Thyroid gland (tissue), 4 donors: Measurements from ENCODE around the gene INPP1.

Source experiments
- POLR2A ChIP-seq, 2 donors: fragments of 450-650 bp; IDR thresholded peaks; one replicate each; pipeline ENCODE4 v1.6.1; 2017; ENCODE audit warnings: antibody characterized with exemption in 2 of 2, mild to moderate bottlenecking in 2 of 2, moderate library complexity in 1 of 2
- TF ChIP-seq, protein P1 (sequence below), 6 experiments: fragments of 200-600 bp in 3 of 6; fragments of 450-650 bp in 3 of 6; sonication (generic) in 3 of 6; IDR thresholded peaks; one replicate each; pipeline ENCODE4 v1.5.1; 2016 to 2019; ENCODE audit warnings: antibody characterized with exemption in 6 of 6, mild to moderate bottlenecking in 2 of 6, inconsistent platforms in 1 of 6, moderate library complexity in 1 of 6

DNA sequence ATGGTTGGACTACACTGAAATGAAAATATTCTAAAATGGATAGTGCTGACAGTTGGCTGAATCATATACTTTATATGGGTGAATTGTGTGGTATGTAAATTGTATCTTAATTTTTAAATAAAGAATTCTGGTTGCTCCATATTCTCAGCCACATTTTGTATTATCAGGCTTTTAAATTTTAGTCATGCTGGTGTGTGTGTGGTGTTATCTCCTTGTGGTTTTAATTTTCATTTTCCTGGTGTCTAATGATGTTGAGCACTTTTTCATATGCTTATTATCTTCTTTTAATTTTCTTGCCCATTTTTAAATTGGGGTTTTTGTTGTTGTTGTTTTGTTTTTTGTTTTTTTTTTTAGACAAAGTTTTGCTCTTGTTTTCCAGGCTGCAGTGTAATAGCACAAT is 20.0 kb upstream of the INPP1 start:
- TF ChIP-seq, protein P1, sequence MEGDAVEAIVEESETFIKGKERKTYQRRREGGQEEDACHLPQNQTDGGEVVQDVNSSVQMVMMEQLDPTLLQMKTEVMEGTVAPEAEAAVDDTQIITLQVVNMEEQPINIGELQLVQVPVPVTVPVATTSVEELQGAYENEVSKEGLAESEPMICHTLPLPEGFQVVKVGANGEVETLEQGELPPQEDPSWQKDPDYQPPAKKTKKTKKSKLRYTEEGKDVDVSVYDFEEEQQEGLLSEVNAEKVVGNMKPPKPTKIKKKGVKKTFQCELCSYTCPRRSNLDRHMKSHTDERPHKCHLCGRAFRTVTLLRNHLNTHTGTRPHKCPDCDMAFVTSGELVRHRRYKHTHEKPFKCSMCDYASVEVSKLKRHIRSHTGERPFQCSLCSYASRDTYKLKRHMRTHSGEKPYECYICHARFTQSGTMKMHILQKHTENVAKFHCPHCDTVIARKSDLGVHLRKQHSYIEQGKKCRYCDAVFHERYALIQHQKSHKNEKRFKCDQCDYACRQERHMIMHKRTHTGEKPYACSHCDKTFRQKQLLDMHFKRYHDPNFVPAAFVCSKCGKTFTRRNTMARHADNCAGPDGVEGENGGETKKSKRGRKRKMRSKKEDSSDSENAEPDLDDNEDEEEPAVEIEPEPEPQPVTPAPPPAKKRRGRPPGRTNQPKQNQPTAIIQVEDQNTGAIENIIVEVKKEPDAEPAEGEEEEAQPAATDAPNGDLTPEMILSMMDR (IDR thresholded peaks at IDR 0.05) = no peak
- no peak for TF ChIP-seq POLR2A (IDR thresholded peaks at IDR 0.05)
